HG02970 (cell line): ENCODE data around the gene EIF2S3B.

Source experiments
- ATAC-seq: cut with Tn5 transposase; IDR thresholded peaks from one replicate; pipeline ENCODE4 v1.9.1; 2021; ENCODE audit warnings: mild to moderate bottlenecking, moderate library complexity, moderate number of reproducible peaks; ENCODE audit not compliant: unreplicated experiment, low FRiP score

EIF2S3B gene

GRCh38 chr12:10553148-10553547 is 47.5 kb downstream of the EIF2S3B start:
- ATAC-seq = no peak

GRCh38 chr12:10554228-10554755 is 48.6 kb downstream of the EIF2S3B start:
- ATAC-seq = no peak

GRCh38 chr12:10554756-10555481 is 49.2 kb downstream of the EIF2S3B start:
- no peak for ATAC-seq

GRCh38 chr12:10557329-10557728 is 51.6 kb downstream of the EIF2S3B start:
- ATAC-seq = no peak

GRCh38 chr12:10557766-10558165 is 52.1 kb downstream of the EIF2S3B start:
- ATAC-seq = no peak
